CD4-positive, CD25-positive, alpha-beta regulatory T cell (primary cell): ENCODE data around the gene HORMAD2. TPM values are rescaled to one million over a fixed set of nuclear protein-coding genes. Genes with fewer than 3 reads are reported as not detected.

Experiments
- ATAC-seq, 2 donors: fragments of 150-1000 bp; cut with Tn5 transposase; one replicate each; pipeline ENCODE4 v1.10.0; 2021; ENCODE audit warnings: low read depth in 2 of 2, moderate number of reproducible peaks in 2 of 2, moderate library complexity in 1 of 2
- DNase-seq, 3 donors: peaks; one replicate each; pipeline versions ENCODE4 v3.0.0 to v3.0.0-alpha.2; 2012 to 2022; ENCODE audit warnings: mixed read lengths in 1 of 3
- H3K27ac ChIP-seq: one replicate; pipeline ENCODE4 v1.7.0; 2013; ENCODE audit warnings: mild to moderate bottlenecking, low read length; ENCODE audit not compliant: insufficient read depth, poor library complexity, severe bottlenecking
- H3K27me3 ChIP-seq: one replicate; pipeline ENCODE4 v1.7.0; 2013; ENCODE audit warnings: low read length; ENCODE audit not compliant: control insufficient read depth, insufficient read depth
- H3K36me3 ChIP-seq: one replicate; pipeline ENCODE4 v1.7.0; 2013; ENCODE audit warnings: mild to moderate bottlenecking, low read length, moderate library complexity; ENCODE audit not compliant: control insufficient read depth, insufficient read depth
- H3K4me1 ChIP-seq: 2 replicates; pipeline ENCODE4 v1.7.0; 2013; ENCODE audit warnings: mild to moderate bottlenecking, low read length; ENCODE audit not compliant: insufficient read depth, control insufficient read depth, poor library complexity, severe bottlenecking
- H3K4me3 ChIP-seq: one replicate; pipeline ENCODE4 v1.7.0; 2013; ENCODE audit warnings: low read depth, mild to moderate bottlenecking, low read length, moderate library complexity
- H3K9me3 ChIP-seq, 2 experiments: 1 replicate in 1 of 2; 2 replicates in 1 of 2; pipeline ENCODE4 v1.7.0; 2013; ENCODE audit warnings: low read length in 2 of 2, mild to moderate bottlenecking in 1 of 2, moderate library complexity in 1 of 2; ENCODE audit not compliant: control insufficient read depth in 2 of 2
- H3K27ac Mint-ChIP-seq, 3 donors: one replicate each; pipeline ENCODE4 v1.8.0; 2020 to 2022; ENCODE audit warnings: mild to moderate bottlenecking in 3 of 3, mixed read lengths in 3 of 3, moderate library complexity in 2 of 3
- H3K27me3 Mint-ChIP-seq: one replicate; pipeline ENCODE4 v1.8.0; 2022; ENCODE audit warnings: mild to moderate bottlenecking, mixed read lengths
- H3K36me3 Mint-ChIP-seq: one replicate; pipeline ENCODE4 v1.8.0; 2020; ENCODE audit warnings: mixed read lengths
- H3K4me1 Mint-ChIP-seq, 4 donors: one replicate each; pipeline ENCODE4 v1.8.0; 2020 to 2022; ENCODE audit warnings: mixed read lengths in 4 of 4, mild to moderate bottlenecking in 1 of 4
- H3K4me3 Mint-ChIP-seq, 4 donors: one replicate each; pipeline ENCODE4 v1.8.0; 2020 to 2022; ENCODE audit warnings: mild to moderate bottlenecking in 4 of 4, mixed read lengths in 4 of 4, moderate library complexity in 3 of 4
- H3K9me3 Mint-ChIP-seq, 7 donors: one replicate each; pipeline ENCODE4 v1.8.0; 2020 to 2022; ENCODE audit warnings: mixed read lengths in 7 of 7, mild to moderate bottlenecking in 3 of 7, moderate library complexity in 2 of 7
- polyA plus RNA-seq, 4 donors: library from polyadenylated mRNA; unstranded; fragments of 300-500 nt; fragmentation: Illumina TruSeq; gene quantifications; one replicate each; pipeline ENCODE4 v1.2.3, GENCODE V29; 2021
- total RNA-seq: library from RNA; stranded (reverse); gene quantifications from one replicate; pipeline ENCODE4 v1.2.3, GENCODE V29; 2022

HORMAD2 gene
- total and polyA plus RNA-seq, 5 donors from 2014 or later: not detected

- no peak overlapping the region for H3K4me3 ChIP-seq
- H3K4me1 Mint-ChIP-seq: peaks cover 9 to 26% (median 22%) of the 10 kb centered on the region in 4 donors
- H3K27ac ChIP-seq: no peak overlapping the region
- H3K27me3 ChIP-seq: no peaks in the 10 kb centered on the region
- H3K9me3 ChIP-seq: no peaks in the 10 kb centered on the region
- no peak overlapping the region for H3K4me3 Mint-ChIP-seq
- peaks cover 0 to 2% (median 0%) of the 10 kb centered on the region in 7 donors for H3K9me3 Mint-ChIP-seq
- H3K36me3 ChIP-seq: no peaks in the 10 kb centered on the region
- H3K36me3 Mint-ChIP-seq: no peaks in the 10 kb centered on the region
- no peak for ATAC-seq
- H3K27me3 Mint-ChIP-seq: no peaks in the 10 kb centered on the region
- DNase-seq: no peak
- H3K27ac Mint-ChIP-seq: peak overlapping the region in 1 of 3 donors; percentile 83
- no peaks in the 10 kb centered on the region for H3K4me1 ChIP-seq
Observed at GRCh38 chr22:30158277-30158676, 78.0 kb downstream of the HORMAD2 start.

- Histone ChIP-seq H3K9me3 (no peaks in the 10 kb centered on the region), H3K36me3 (no peaks in the 10 kb centered on the region), H3K4me3 (no peak overlapping the region), H3K27me3 (no peaks in the 10 kb centered on the region), H3K27ac (no peak overlapping the region), H3K4me1 (no peaks in the 10 kb centered on the region)
- DNase-seq (no peak), ATAC-seq (no peak)
- peak overlapping the region in 2 of 3 donors; percentile 42 to 83 for H3K27ac Mint-ChIP-seq
- peaks cover 9 to 29% (median 24%) of the 10 kb centered on the region in 4 donors for H3K4me1 Mint-ChIP-seq
- no peak overlapping the region for H3K4me3 Mint-ChIP-seq
- no peaks in the 10 kb centered on the region for H3K27me3 Mint-ChIP-seq
- peaks cover 0 to 2% (median 0%) of the 10 kb centered on the region in 7 donors for H3K9me3 Mint-ChIP-seq
- no peaks in the 10 kb centered on the region for H3K36me3 Mint-ChIP-seq
Observed at GRCh38 chr22:30158744-30159500, 78.7 kb downstream of the HORMAD2 start.

- Mint-ChIP-seq H3K27ac (peak overlapping the region; percentile 40 to 57 (median 41)), H3K27me3 (no peaks in the 10 kb centered on the region), H3K36me3 (no peaks in the 10 kb centered on the region), H3K4me1 (peaks cover 9 to 31% (median 24%) of the 10 kb centered on the region in 4 donors), H3K4me3 (no peak overlapping the region), H3K9me3 (peaks cover 0 to 2% (median 0%) of the 10 kb centered on the region in 7 donors)
- Histone ChIP-seq H3K4me3 (no peak overlapping the region), H3K4me1 (no peaks in the 10 kb centered on the region), H3K27me3 (no peaks in the 10 kb centered on the region), H3K9me3 (no peaks in the 10 kb centered on the region), H3K36me3 (no peaks in the 10 kb centered on the region), H3K27ac (peak overlapping the region; percentile 41)
- DNase-seq (no peak), ATAC-seq (no peak)
Observed at GRCh38 chr22:30159561-30160353, 79.5 kb downstream of the HORMAD2 start.

- Histone ChIP-seq H3K9me3 (no peaks in the 10 kb centered on the region), H3K27me3 (no peaks in the 10 kb centered on the region), H3K27ac (peak overlapping the region; percentile 14), H3K4me3 (no peak overlapping the region), H3K36me3 (no peaks in the 10 kb centered on the region), H3K4me1 (no peaks in the 10 kb centered on the region)
- peak overlapping the region in 2 of 3 donors; percentile 32 to 87 for H3K27ac Mint-ChIP-seq
- H3K4me1 Mint-ChIP-seq: peaks cover 9 to 31% (median 24%) of the 10 kb centered on the region in 4 donors
- no peaks in the 10 kb centered on the region for H3K27me3 Mint-ChIP-seq
- ATAC-seq (peak in 1 of 2 donors; percentile 40), DNase-seq (peak in 1 of 3 donors; percentile 13)
- H3K36me3 Mint-ChIP-seq: no peaks in the 10 kb centered on the region
- H3K4me3 Mint-ChIP-seq: peak overlapping the region in 1 of 4 donors; percentile 57
- peaks cover 0 to 2% (median 0%) of the 10 kb centered on the region in 7 donors for H3K9me3 Mint-ChIP-seq
Observed at GRCh38 chr22:30161051-30161469, 80.8 kb downstream of the HORMAD2 start.

DNA sequence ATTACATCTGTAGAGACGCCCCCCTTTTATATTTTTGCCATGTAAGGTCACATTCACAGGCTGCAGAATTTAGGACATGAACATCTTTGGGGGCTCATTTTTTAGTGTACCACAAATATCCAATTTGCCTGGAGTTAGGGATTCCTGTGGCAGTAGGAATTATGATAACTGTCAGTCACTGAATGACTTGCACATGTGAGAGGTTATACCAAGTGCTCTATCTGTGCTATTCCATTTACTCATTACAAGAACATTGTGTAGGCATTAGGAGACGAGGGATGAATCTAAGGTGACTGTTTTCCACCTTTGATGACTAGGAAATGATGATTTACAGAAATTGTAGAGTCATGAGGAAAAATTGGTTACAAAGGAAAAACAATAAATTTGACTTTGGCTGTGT lies 87.0 kb downstream of the HORMAD2 start:
- Mint-ChIP-seq H3K36me3 (no peaks in the 10 kb centered on the region), H3K27ac (no peak overlapping the region), H3K4me3 (no peak overlapping the region), H3K27me3 (no peaks in the 10 kb centered on the region), H3K9me3 (no peaks in the 10 kb centered on the region), H3K4me1 (peaks cover 0 to 5% (median 2%) of the 10 kb centered on the region in 4 donors)
- Histone ChIP-seq H3K4me1 (peaks cover 6% of the 10 kb centered on the region), H3K27ac (no peak overlapping the region), H3K9me3 (no peaks in the 10 kb centered on the region), H3K27me3 (no peaks in the 10 kb centered on the region), H3K4me3 (no peak overlapping the region), H3K36me3 (no peaks in the 10 kb centered on the region)
- DNase-seq (no peak), ATAC-seq (no peak)

DNA sequence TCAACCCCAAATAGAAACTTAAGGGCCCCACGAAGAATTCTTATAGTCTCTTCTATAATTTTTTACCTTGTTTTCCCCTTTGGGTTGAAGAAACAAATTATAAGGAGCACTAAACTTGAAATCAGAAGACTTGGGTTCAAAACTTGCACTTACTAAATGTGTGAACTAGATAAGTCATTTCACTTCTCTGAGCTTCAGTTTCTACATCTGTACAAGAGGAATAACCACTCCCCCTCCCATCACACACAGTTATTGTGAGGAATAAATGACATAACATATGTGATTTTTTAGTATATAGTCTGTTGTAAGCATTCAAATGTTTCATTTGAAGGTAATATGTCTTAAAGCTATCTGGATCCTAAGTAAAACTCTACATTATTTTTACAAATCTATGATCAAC lies 87.5 kb downstream of the HORMAD2 start:
- peaks cover 0 to 5% (median 2%) of the 10 kb centered on the region in 4 donors for H3K4me1 Mint-ChIP-seq
- ATAC-seq (no peak), DNase-seq (no peak)
- Histone ChIP-seq H3K4me1 (peaks cover 6% of the 10 kb centered on the region), H3K36me3 (no peaks in the 10 kb centered on the region), H3K27me3 (no peaks in the 10 kb centered on the region), H3K27ac (no peak overlapping the region), H3K9me3 (no peaks in the 10 kb centered on the region), H3K4me3 (no peak overlapping the region)
- H3K36me3 Mint-ChIP-seq: no peaks in the 10 kb centered on the region
- no peak overlapping the region for H3K4me3 Mint-ChIP-seq
- no peak overlapping the region for H3K27ac Mint-ChIP-seq
- H3K27me3 Mint-ChIP-seq: no peaks in the 10 kb centered on the region
- no peaks in the 10 kb centered on the region for H3K9me3 Mint-ChIP-seq

DNA sequence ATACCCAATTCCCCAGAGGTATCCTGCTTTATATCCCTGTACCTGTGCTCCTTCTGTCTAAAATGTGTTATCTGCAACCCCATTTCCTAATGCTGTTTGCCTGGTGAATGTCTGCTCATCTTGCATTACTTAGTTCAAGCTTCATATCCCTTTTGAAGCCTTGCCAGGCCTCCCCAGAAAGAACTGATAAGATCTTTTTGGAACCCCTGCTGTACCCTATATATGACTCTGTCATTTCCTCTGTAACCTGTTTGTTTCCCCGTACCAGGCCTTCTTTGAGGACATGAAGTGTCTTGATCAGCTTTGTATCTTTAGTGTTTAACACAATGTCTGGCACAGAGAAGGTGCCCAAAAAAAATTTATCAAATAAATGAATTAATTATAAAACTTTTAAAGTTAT lies 88.7 kb downstream of the HORMAD2 start:
- no peak overlapping the region for H3K4me3 ChIP-seq
- DNase-seq (peak in 1 of 3 donors; percentile 71), ATAC-seq (peak in 1 of 2 donors; percentile 22)
- Mint-ChIP-seq H3K4me3 (no peak overlapping the region), H3K9me3 (peaks cover 0 to 2% (median 0%) of the 10 kb centered on the region in 7 donors), H3K27me3 (no peaks in the 10 kb centered on the region), H3K36me3 (peaks cover 4% of the 10 kb centered on the region), H3K4me1 (peaks cover 0 to under 1% (median under 1%) of the 10 kb centered on the region in 4 donors), H3K27ac (no peak overlapping the region)
- H3K36me3 ChIP-seq: no peaks in the 10 kb centered on the region
- H3K27me3 ChIP-seq: no peaks in the 10 kb centered on the region
- no peak overlapping the region for H3K27ac ChIP-seq
- no peaks in the 10 kb centered on the region for H3K9me3 ChIP-seq
- H3K4me1 ChIP-seq: peaks cover 6% of the 10 kb centered on the region
